ENCODE results near the gene PEX5L.

GRCh38 chr3:179801263-179801662 lies 235.5 kb downstream of the PEX5L start:
- TF ChIP-seq EP300 (IDR thresholded peaks at IDR 0.05; ENCODE audit: borderline replicate concordance): no peak
- no peak for TF ChIP-seq TAF1 (IDR thresholded peaks at IDR 0.05; ENCODE audit: low read depth)
- TF ChIP-seq, protein P1, sequence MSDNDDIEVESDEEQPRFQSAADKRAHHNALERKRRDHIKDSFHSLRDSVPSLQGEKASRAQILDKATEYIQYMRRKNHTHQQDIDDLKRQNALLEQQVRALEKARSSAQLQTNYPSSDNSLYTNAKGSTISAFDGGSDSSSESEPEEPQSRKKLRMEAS (IDR thresholded peaks at IDR 0.05): no peak
- no peak for TF ChIP-seq YY1 (IDR thresholded peaks at IDR 0.05; ENCODE audit: low read depth)
- TF ChIP-seq EGR1 (IDR thresholded peaks at IDR 0.05): no peak
- no peak for TF ChIP-seq FOXM1 (IDR thresholded peaks at IDR 0.05; ENCODE audit: borderline replicate concordance, low read depth)
- TF ChIP-seq RAD21 (IDR thresholded peaks at IDR 0.05; ENCODE audit: low read depth): no peak
- TF ChIP-seq CEBPB (IDR thresholded peaks at IDR 0.05): no peak
- no peak for TF ChIP-seq REST (IDR thresholded peaks at IDR 0.05; ENCODE audit: low read depth)
